Testis (tissue), 3 donors: ENCODE data around the gene VEGFB. TPM values are rescaled to one million over a fixed set of nuclear protein-coding genes. Genes with fewer than 3 reads are reported as not detected.

Experiments used
- DNase-seq: peaks from one replicate; pipeline ENCODE4 v3.0.0-alpha.2; 2019
- H3K27ac ChIP-seq, 2 donors: fragments of 200-600 bp; sonication (generic); one replicate each; pipeline ENCODE4 v1.5.1; 2019
- H3K27me3 ChIP-seq: fragments of 200-600 bp; sonication (generic); one replicate; pipeline ENCODE4 v1.5.1; 2019
- H3K36me3 ChIP-seq: fragments of 200-600 bp; sonication (generic); one replicate; pipeline ENCODE4 v1.5.1; 2017; ENCODE audit warnings: low read depth; ENCODE audit errors: missing control alignments
- H3K4me1 ChIP-seq: fragments of 200-600 bp; sonication (generic); one replicate; pipeline ENCODE4 v1.5.1; 2019
- H3K4me3 ChIP-seq, 2 donors: fragments of 200-600 bp; sonication (generic); one replicate each; pipeline ENCODE4 v1.5.1; 2017 to 2019
- H3K9me3 ChIP-seq: fragments of 200-600 bp; sonication (generic); one replicate; pipeline ENCODE4 v1.5.1; 2017
- POLR2A ChIP-seq: fragments of 450-650 bp; IDR thresholded peaks from one replicate; pipeline ENCODE4 v1.6.1; 2017; ENCODE audit warnings: antibody characterized with exemption, mild to moderate bottlenecking, moderate library complexity
- WGBS, 2 donors: methylation state at CpG; one replicate each; pipeline ENCODE4 v1.1.5; 2018; 5-methylcytosine and 5-hydroxymethylcytosine counted together
- intact Hi-C: fragments of 100-400 bp; cut with DNase I; formaldehyde crosslinking; loops from one replicate; pipeline ENCODE4 v1.15.1; 2023; ENCODE audit warnings: low total_unique reads
- polyA plus RNA-seq: library from polyadenylated mRNA; stranded (reverse); fragments of 350-450 nt; fragmentation: Illumina TruSeq; extraction: RNeasy Lipid Tissue Mini Kit (QIAGEN cat#74804); gene quantifications from one replicate; pipeline ENCODE4 v1.2.3, GENCODE V29; 2014; ENCODE audit warnings: low read depth, low replicate concordance; ENCODE audit not compliant: insufficient read depth
- total RNA-seq, 2 donors: library from RNA; depleted of rRNA; stranded (reverse); fragments of >200 nt; gene quantifications; one replicate each; pipeline ENCODE4 v1.2.3, GENCODE V29; 2016
- TF ChIP-seq, protein P1 (sequence below), 3 experiments: fragments of 450-650 bp in 2 of 3; fragments of 200-600 bp in 1 of 3; sonication (generic) in 1 of 3; IDR thresholded peaks; one replicate each; pipeline ENCODE4 v1.5.1; 2016 to 2019; ENCODE audit warnings: antibody characterized with exemption in 3 of 3, mild to moderate bottlenecking in 2 of 3, moderate library complexity in 1 of 3

The VEGFB gene
- total and polyA plus RNA-seq, 3 donors from 2014 or later = 19.1 to 57.3 (median 47.8) TPM

DNA sequence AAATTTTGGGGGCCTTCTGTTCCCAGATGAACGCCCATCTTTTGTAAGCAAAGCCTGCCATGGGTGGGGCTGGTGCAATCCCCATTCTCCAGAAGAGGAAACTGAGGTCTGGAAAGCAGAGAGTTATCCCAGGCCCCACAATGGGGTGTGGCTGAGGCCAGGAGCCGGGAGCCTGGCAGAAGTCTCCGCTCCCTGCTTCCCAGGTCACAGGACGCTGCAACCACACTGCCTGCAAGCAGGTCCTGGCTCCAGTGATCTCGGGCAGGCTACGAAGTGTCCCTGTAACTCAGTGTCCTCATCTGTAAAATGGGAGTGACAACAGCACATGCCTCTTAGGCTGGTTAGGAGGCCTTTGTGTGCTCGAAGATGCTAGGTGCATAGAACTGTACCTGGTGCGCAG lies 18.7 kb downstream of the VEGFB start:
- DNase-seq = no peak
- H3K4me3 ChIP-seq = no peak overlapping the region
- H3K27ac ChIP-seq = peak overlapping the region in 1 of 2 donors; percentile 72
- H3K4me1 ChIP-seq = peaks cover 22% of the 10 kb centered on the region
- H3K9me3 ChIP-seq = no peaks in the 10 kb centered on the region
- no peaks in the 10 kb centered on the region for H3K36me3 ChIP-seq
- WGBS, 2 donors = 79% methylated on average over 8 of the region's 8 CpGs
- TF ChIP-seq, protein P1, sequence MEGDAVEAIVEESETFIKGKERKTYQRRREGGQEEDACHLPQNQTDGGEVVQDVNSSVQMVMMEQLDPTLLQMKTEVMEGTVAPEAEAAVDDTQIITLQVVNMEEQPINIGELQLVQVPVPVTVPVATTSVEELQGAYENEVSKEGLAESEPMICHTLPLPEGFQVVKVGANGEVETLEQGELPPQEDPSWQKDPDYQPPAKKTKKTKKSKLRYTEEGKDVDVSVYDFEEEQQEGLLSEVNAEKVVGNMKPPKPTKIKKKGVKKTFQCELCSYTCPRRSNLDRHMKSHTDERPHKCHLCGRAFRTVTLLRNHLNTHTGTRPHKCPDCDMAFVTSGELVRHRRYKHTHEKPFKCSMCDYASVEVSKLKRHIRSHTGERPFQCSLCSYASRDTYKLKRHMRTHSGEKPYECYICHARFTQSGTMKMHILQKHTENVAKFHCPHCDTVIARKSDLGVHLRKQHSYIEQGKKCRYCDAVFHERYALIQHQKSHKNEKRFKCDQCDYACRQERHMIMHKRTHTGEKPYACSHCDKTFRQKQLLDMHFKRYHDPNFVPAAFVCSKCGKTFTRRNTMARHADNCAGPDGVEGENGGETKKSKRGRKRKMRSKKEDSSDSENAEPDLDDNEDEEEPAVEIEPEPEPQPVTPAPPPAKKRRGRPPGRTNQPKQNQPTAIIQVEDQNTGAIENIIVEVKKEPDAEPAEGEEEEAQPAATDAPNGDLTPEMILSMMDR (IDR thresholded peaks at IDR 0.05) = no peak
- TF ChIP-seq POLR2A = no peak
- intact Hi-C loops = no loop called here
- H3K27me3 ChIP-seq = no peaks in the 10 kb centered on the region

DNA sequence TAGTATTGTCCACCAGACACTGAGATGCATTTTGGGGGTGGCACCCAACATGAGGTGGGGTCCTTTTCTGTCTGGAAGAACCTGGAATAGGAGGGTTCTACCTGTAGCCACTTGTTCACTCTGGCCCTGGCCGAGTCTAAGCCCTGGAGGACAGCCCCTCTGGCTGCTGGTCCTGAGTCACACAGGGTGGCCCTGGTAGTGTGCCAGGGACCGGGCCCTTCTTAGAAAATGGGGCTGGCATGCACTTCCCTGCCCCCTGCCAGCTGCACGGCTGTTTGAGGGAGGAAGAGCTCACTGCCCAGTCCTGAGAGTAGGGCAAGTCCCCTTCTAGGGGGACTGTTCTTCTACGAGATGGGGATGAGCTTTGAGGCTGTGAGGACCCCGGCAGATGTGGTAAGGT lies 19.1 kb downstream of the VEGFB start:
- 71 to 78% methylated on average over 2 to 5 of the region's 5 CpGs for WGBS, 2 donors
- Histone ChIP-seq H3K36me3 (no peaks in the 10 kb centered on the region), H3K27me3 (no peaks in the 10 kb centered on the region), H3K4me1 (peaks cover 22% of the 10 kb centered on the region), H3K4me3 (no peak overlapping the region), H3K9me3 (no peaks in the 10 kb centered on the region), H3K27ac (no peak overlapping the region)
- intact Hi-C loops = no loop called here
- TF ChIP-seq POLR2A = no peak
- TF ChIP-seq, protein P1 (IDR thresholded peaks at IDR 0.05) = no peak
- no peak for DNase-seq

DNA sequence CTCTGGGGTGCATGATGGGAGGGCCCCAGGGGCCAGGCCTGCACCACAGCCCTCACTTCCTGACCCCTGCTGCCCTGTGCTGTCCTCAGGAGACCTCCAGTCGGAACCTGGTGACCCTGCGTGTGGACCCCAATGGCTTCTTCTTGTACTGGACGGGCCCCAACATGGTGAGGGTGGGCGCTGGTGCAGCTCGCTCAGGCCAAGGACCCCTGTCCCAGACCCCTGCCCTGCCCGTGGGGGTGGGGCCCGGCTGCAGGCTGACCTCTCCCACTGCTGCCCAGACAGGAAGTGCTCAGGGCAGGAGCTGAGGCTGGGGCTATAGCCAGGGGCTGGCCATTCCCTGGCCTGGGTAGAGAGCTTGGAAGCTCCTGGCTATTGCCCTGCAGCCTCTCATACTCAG lies 19.9 kb downstream of the VEGFB start:
- Histone ChIP-seq H3K36me3 (no peaks in the 10 kb centered on the region), H3K4me3 (no peak overlapping the region), H3K27ac (no peak overlapping the region), H3K27me3 (no peaks in the 10 kb centered on the region), H3K4me1 (peaks cover 22% of the 10 kb centered on the region), H3K9me3 (no peaks in the 10 kb centered on the region)
- intact Hi-C loops = no loop called here
- DNase-seq = no peak
- TF ChIP-seq, protein P1 (IDR thresholded peaks at IDR 0.05) = no peak
- TF ChIP-seq POLR2A = no peak
- WGBS, 2 donors = 90% methylated on average over 7 of the region's 7 CpGs; no CpG with 5 or more reads in 1 of the 2 donors

GRCh38 chr11:64255135-64256128 lies 21.0 kb downstream of the VEGFB start:
- Histone ChIP-seq H3K36me3 (no peaks in the 10 kb centered on the region), H3K27ac (no peak overlapping the region), H3K4me1 (peaks cover 19% of the 10 kb centered on the region), H3K4me3 (no peak overlapping the region), H3K27me3 (no peaks in the 10 kb centered on the region), H3K9me3 (no peaks in the 10 kb centered on the region)
- intact Hi-C loops = no loop called here
- 91 to 96% methylated on average over 9 to 35 of the region's 35 CpGs for WGBS, 2 donors
- DNase-seq = no peak
- TF ChIP-seq, protein P1 (IDR thresholded peaks at IDR 0.05) = no peak
- no peak for TF ChIP-seq POLR2A
